Measurements from ENCODE around the gene SMIM35.
"Not testable (repeated sequence)": the region's sequence is repeated elsewhere in the genome, so short reads cannot be mapped to it uniquely, and the experiment has no call there.

SMIM35 gene

DNA sequence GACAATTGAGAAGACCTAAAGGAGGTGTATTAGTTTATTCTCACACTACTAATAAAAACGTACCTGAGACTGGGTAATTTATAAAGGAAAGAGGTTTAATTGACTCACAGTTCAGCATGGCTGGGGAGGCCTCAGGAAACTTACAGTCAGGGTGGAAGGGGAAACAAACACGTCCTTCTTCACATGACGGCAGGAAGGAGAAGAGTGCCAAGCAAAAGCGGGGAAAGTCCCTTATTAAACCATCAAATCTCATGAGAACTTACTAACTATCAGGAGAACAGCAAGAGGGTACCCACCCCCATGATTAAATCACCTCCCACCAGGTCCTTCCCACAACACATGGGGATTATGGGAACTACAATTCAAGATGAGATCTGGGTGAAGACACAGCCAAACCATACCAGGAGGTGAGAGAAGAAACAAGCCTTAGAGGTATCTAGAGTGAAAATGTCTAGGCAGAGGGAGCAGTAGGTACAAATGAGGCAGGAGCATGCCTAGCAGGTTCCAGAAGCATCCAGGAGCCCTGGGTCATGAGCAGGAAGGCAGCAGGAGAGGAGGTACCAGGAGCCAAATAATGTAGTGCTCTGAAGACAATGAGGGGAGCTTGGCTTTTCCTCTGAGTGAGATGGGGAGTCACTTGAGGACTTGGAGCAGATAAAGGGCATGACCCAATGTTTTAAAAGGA, 69.0 kb downstream of the SMIM35 start:
- DNase-seq: no peak

DNA sequence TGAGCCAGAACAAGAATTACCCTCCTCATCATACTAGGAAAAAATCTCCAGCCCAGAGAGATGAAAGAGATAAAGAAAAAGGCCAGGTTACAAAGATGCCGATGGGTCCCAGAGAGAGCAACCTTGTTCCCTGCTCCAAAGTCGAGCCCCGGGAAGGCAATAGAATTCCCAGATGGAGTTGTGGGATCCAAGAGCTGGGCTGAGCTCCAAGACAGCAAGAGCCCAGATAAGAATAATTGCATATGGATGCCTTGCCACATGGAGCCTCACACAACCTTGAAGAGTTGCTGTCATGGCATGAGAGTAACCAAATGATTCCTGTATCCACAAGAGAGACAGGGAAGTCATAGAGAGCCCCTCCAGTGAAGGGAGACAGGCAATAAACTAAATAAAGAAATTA, 69.7 kb downstream of the SMIM35 start:
- no peak for DNase-seq

DNA sequence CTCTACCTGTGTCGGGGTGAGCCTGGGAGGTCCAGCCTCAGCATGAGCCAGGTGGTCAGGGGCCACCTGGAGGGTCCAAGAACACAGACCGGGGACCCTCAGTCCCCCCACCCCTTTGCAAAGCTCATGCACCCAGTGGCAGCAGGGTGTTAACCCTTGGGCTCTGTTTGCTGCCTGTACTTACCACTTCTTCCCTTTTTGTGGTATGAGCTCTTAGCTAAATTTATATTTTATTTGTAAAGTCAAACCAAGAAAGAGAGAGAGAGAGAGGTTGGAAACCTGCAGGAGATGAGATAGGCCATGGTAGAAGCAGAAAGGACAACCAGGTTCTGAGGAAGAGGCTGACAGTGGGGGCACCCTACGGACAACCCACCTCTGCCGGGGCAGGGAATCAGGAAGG, 70.7 kb downstream of the SMIM35 start:
- DNase-seq: no peak

DNA sequence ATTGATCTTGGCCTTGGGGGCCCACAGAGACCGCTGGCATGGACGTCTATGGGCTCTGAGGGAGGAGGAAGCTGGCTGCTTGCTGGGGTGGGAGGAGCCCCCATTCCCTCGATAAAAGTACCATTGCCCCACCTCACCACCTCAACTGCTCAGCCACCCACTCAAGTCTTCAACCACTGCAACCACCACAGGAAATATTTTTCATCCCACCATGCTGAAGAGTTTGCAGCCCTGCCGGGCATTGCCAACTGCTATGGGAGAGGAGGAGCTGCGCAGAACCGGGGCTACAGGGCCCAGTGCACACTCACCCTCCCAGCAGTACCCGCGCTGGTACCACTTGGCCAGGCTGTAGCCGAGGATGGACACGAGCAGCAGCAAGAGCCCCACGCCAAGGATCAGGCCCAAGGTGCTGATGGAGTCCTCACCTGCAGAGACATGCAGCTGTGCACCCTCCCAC, 71.3 kb downstream of the SMIM35 start:
- no peak for DNase-seq

DNA sequence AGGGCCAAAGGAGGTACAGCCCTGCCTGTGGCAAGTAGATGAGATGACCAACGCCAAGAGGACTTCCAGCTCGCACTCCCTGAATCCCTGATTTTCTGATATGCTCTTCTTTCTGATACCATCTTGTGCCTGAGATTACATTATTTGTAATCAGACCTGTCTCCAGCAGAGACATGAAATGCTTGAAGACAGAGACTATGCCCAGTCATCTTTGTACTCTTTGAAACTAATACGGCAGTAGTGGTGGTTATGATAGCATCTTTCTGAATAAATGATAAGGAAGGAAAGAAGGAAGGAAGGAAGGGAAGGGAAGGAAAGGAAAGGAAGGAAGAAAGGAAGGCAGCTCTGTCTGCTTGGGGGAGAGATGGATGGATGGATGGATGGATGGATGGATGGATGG, 72.7 kb downstream of the SMIM35 start:
- no peak for DNase-seq

DNA sequence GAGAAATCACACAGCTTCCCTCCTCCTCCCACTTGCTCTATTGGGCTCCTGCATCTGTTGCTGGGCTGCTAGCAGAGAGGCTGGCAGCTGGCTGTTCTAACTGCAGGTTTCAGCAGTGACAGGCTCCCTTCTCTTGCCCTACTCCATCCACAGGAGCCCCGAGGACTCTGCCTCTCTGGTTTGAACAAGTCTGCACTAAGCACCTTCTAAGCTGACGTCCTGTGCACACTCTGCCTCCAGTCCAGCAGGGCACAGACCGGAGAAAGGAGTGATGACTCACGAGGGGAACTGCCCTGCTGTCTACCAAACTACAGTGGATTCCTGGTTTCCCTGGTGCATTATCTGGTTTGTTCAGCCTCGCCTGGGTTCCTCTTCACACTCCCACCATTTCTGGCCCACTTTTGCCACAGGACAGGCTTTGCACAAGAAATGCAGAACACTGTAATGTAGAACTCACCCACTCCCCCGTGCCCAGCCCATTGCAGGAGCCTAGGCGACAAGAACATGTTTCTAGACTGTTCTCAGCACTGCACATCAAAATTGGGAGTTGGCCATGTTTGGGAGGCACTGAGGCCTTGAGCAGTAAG, 74.6 kb downstream of the SMIM35 start:
- peak; percentile 18 for DNase-seq

DNA sequence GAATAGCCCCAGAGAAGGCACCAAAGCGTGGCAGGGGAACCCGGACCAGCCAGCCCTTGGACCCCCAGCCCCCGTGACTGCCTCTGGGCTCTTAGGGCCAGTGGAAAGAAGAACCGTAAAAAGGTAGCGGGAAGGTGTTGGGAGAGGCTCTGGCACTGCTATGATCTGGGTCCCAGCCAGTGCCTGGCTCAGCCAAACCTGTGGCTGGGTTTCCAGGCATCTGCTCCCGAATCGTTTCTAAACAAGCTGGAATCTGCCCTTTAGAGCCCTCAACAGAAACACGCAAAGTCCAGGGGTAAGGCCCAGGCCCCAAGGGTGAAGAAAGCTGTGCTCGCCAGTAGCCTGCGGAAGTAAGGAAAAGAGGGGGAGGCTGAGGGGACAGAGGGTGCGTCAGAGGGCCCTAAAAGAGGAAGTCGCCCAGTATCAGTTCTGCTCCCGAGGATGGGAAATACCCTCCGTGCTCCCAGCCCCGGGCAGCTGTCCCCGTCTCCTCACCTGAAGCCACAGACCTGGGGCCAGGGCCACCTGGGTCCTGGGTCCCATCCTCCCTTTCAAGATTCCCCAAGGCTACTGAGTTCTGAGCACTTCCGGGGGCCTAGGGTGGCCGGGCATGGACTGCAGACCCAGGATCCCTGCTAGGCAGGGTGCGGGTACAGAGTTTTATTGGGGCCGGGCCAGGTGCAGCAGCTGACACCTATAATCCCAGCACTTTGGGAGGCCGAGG, 75.9 kb downstream of the SMIM35 start:
- peak; percentile 3 for DNase-seq

DNA sequence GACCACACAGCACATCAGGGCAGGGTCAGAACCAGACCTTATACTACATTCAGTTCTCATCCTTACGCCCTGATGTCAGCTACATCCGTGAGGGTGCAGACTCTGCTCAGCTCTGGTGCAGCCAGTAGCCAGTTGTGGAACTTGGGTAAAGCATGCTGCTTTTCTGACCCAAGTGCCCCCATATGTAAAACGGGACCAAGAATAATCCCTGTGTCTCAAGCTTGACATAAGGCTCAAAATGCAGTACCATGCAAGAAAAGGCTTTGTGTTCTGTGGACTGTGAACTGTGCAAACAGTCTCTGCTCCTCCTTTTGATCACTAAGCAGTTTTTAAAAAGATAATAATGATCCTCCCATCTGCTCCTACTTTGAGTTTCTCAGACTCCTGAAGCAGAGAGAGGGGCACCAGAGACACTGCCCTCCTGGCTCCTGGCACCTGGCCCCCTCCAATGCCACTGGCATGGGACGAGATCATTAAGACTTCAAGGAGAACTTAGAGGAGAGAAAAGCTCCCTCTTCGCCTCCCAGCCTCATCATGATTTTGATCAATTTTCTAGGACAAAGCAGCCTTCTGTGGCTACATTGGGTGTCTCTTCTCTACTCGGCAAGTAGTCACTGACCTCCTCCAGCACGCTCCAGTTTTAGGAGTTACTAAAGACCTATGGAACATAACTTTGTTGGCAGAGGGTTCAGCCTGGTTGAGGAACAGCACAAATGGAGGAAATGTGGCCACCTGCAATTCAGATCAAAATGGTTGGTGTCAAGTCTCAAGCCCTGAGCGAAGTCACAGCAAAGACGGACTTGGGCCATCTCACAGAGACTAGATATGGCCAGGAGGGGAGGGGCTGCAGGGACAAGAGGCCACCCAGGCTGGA, 76.7 kb downstream of the SMIM35 start:
- DNase-seq: no peak

DNA sequence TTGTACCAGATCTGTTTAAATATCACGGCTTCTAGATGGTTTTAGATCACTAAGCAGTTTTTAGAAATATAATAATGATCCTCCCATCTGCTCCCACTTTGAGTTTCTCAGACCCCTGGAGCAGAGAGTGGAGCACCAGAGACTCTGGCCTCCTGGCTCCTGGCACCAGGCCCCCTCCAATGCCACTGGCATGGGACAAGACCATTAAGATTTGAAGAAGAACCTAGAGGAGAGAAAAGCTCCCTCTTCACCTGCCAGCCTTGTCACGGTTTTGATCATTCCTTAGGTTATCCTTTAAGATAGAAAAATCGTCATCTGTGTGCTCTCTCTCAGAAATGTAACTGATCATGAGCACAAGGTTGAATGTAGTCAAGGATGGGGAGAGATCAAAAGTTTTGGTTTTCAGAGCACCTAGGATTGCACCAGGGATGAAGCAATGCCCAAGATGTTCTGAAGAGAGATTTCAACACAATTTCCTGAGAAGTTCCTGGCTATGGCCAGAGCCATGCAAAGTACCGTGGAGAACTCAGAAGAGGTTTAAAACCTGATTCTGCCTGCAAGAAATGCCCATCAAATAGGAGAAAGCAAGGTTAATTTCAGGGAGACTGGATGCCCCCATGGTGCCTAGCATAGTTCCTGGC, 78.4 kb downstream of the SMIM35 start:
- DNase-seq: no peak

DNA sequence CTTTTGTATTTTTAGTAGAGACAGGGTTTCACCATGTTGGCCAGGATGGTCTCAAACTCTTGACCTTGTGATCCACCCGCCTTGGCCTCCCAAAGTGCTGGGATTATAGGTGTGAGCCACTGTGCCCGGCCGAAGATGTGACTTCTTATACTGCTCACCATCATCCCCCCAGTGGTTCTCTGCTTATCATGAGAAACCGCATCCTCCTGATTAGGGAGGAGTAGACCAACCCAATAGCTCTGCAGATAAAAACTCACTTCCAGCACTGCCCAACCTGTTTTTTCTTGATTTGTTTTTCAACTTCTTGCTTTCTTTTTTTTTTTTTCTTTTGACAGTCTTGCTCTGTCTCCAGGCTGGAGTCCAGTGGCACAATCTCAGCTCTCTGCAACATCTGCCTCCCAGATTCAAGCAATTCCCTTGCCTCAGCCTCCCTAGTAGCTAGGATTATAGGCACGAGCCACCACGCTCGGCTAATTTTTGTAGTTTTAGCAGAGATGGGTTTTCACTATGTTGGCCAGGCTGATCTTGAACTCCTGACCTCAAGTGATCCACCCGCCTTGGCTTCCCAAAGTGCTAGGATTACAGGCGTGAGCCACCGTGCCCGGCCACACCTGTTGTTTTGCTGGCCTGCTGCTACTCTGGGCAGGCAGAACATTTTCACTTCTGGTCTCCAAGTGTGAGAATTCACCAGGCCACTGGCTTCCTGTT, 79.0 kb downstream of the SMIM35 start:
- DNase-seq: not testable (repeated sequence)

DNA sequence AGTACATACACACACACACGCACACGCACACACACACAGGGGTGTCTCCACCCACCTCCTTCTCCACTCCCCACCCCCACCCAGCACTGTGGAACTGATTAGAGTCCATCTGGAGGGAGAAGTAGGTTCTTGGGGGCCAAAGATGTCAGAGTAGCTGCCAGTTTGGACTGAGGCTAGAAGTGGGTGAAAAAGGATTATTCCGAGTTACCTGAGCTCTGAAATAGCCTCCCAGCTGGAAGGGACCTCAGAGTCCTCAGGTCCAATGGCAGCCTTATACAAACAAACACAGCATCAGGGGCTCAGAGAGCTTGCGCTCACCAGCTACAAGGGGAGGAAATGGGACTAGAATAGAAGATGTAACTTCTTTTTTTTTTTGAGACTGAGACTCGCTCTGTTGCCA, 79.7 kb downstream of the SMIM35 start:
- DNase-seq: no peak

DNA sequence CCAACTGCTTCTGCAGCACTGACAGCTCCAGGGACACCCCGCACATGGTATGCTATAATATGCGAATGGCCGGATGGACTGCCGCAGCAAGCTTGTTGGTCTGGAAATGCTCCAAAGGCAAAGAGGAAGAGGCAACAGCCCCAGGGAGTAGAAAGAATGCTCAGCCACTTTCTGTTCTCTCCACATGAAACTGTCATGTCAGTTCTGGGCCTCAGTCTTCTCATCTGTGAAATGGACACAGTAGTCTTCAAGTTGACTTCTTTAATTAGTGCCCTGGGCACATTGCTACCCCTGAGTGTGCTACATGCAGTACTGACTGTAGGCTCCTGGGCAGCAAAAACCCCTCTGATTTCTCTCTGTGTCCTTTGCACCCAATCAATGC, 80.6 kb downstream of the SMIM35 start:
- no peak for DNase-seq

DNA sequence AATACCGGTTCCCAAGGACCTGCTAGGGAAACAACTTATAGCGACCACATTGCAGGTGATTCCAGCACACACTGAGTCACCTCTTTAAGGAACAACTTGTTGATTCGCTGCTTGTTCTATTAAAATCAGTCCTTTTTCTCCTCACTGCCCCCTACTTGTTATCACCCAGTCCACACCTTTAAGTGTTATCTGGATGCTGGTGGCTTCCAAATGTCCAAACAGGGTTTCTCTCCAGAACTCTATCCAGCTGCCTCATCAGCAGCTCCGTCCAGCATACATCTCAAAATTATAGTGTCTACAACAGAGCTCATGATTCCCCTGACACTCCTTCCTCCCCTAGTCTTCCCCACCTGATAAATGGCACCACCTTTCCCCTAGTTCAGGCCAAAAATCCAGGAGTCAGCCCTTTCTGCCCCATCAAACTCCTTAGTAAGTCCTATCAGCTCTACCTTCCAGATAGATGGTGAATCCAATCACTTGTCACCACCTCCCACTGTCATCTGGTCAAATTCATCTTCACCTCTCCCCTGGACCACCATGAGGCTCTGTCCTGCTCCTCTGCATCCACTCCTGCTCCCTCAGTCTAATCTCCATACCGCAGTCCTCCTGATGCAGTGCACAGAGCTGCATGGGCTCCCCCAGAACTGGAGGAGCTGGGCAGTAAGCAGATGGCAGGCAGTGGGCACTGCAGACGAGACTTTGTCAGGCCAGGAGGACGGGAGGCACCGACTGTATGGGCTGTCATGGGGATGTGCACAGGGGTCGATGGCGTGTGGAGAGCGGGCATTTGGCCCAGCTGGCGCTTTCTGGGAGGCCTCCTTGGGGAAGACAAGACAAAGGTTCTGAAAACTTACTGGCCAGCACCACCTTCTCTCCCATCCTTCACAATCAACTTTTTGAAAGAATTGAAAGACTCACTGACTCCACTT, 81.3 kb downstream of the SMIM35 start:
- DNase-seq: no peak

DNA sequence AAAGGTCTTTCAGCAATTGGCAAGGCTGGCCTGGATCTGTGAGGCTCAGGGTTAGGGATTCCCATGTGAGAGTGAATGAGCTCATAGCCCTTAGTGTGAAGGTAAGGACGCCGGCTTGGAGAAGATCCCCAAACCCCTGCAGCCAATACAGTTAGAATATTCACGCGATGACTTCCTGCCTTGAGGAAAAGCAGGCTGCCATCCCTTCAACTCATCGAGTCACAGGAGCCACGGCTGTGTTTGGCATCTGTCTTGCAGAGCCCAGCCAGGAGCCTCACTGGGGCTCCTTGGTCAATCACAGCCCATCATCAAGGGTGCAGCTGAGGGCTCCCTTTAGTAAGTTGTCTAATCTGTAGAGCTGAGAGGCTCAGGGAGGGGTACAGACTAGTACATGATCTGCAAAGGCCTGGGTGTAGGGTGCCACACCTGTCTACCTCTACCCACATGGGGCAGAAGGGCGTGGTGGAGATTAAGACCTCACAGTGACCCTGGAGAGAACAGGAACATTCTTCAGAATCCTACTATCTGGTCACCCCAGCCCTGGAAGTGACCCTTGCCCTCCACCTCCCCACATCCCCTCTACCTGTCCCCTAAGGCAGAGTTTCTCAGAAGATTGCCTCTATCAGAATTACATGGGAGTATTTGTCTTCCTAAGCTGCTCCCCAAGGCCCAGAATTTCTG, 82.1 kb downstream of the SMIM35 start:
- no peak for DNase-seq

DNA sequence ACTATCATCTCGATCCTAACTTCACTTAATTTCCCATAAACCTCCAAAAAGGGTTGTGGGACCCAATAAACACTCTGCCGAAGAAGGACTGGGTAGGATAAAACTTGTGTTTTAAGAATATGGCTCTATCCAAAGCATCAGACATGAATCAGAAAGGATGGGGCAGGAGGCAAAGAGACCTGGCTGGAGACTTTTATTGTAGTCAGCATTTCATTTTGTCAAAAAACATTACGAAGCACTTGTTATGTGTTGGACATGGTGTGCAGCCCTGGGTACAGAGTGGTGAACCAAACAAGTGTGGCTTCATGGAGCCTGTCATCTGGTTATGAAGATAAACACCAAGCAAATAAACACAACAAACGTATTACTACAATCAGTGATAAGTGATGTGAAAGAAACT, 83.3 kb downstream of the SMIM35 start:
- DNase-seq: no peak

DNA sequence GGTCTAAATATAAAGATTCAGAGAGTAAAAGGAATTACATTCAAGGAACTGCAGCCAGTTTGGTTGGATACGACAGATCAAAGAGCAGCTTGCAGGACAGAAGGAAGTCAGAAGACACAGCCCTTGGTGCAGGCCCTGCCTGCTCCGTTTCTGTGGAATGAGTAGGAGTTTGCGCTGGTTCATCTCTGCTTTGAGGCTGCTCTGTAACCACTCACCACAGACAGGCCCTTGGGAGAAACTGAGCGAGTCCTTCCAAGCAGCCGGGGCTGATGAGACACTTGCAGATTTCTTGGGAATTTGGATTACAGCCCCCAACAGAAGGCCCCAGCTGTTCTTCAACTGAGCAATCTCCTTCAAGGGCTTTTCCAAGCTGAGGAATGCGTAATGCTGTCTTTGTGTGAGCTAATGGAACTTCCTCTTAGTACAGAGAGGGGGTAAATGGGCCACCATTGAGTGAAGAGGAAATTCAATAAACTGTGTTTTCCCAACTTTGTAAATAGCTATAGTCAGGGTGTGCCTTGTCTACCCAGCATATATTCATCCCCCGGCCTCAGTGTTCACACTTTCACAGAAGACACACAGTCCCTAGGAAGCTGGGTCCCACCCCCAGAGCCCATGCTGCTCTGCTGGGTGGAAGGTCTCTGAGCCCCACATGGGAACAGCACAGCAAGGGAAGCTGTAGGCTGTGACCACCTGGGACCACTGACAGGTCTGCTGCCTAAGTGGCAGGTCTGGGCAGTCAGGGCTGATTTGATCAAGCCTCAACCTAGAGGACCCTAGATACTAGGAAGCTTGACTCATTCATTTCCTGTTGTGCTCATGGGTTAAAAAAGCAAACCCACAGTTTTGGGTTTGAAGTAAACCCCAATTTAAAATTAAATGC, 84.0 kb downstream of the SMIM35 start:
- DNase-seq: no peak

DNA sequence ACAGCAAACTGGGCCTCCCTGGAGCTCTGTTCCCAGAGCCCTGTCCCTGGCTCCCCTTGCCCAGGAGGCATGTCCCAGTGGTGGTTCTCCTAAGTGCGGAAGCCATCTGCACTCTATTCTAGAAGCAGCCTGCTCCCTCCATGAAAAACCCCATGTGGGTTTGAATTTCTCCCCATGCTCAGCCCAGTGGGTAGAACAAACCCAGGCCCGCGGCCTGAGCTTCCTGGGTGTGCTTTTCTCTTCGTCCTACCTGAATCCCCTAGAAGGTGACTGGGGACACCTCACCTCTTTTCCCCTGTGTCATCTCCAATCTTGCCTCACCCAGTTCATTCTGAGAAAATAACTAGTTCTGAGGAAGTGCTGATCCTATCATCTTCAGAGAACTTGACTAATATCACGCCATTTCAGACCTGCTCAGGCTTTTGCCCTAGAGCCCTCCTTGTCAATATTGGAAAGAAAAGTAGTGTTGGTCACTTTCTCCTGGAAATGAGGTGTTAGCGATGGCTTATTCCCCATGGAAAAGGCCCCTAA, 84.7 kb downstream of the SMIM35 start:
- DNase-seq: no peak

DNA sequence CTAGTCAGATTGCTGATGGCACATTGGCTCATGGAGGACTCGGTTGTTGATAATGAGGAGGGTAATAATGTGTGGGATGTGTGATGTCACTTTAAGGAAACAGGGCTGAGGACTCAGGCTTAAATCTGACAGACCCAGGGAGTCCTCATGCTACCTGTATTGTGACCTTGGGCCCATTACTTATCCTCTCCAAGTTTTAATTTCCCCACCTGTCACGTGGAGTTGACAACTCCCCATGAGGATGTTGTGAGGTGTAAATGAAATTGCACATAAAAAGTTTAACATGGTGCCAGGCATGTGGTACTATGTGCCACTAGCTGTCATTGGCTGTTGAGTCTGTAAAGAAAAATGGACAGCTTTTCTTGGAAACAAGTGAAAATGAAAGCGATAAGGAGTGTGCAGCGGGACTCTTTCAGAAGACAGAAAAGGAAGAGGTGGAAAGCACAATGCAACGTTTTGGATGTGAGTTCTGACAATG, 85.2 kb downstream of the SMIM35 start:
- DNase-seq: no peak

DNA sequence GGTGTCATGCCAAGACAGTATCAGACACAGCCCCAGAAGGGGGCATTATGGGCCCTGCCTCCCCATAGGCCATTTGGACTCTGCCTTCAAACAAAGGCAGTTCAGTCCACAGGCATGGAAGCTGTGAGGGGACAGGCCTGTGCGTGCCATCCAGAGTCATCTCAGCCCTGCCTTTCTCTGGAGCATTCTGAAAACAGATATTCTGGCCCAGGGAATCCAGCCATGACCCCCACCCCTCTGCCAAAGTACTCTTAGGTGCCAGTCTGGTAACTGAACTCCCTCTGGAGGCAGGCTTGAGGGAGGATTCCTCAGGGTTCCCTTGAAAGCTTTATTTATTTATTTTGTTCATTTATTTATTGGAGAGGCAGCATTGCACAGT, 85.9 kb downstream of the SMIM35 start:
- DNase-seq: no peak
